ENCODE measurements around the gene CDH4.

The CDH4 gene

DNA sequence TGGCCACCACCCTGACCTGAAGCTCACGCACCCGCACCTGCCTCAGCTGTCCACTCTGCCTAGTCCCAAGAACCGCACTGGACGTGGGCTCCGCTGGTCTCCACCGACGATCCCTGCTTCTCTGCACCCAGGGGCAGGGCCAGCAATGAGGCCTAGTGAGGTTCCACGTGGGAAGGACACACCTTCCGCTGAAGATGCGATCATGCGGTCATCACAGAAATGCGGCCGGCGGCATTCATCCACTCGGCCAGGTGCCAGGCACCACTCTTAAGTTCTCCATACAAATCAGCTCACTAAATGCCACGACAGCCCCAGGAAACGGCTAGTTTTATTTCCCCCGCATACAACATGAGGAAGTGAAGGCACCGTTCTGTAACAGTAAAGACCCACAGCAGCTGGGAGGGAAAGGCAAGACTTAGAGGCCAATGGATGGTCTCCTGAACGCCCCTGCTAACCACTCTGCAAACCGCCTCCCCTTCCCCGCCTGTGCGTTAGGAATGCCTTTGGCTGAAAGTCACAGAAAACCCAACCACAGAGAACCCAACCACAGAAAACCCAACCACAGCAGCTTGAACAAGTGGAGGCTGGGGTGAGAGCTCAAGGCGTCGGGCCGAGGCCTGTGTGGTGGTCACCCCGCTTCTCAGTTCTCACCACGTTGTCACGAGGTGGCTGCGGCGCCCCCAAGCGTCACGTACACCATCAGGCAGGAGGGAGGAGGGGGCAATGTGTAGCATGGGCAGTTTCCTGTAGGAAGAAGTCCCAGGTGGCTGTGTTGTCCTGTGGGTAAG, 609.2 kb downstream of the CDH4 start:
- no peak for DNase-seq

DNA sequence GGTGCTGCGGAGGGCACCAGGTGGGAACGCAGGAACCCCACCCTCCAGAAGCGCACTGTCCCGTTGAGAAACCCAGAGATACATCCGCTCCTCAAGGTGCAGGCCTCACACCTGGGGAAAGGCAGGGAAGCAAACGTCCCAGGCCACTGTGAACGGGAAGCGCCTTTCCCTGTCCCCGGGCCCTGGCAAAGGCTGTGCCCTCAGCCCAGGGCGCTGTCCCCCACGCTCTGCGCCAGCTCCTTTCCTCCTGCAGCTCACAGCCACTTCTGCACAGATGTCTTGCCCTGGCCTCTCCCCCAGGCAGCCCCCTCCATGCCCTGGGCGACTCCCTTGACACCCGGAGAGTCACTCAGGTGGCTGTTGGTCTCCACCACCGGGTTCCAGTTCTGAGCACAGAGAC, 609.8 kb downstream of the CDH4 start:
- DNase-seq, result no peak

- no peak for DNase-seq
Observed at GRCh38 chr20:61862881-61863280, 610.8 kb downstream of the CDH4 start.

DNA sequence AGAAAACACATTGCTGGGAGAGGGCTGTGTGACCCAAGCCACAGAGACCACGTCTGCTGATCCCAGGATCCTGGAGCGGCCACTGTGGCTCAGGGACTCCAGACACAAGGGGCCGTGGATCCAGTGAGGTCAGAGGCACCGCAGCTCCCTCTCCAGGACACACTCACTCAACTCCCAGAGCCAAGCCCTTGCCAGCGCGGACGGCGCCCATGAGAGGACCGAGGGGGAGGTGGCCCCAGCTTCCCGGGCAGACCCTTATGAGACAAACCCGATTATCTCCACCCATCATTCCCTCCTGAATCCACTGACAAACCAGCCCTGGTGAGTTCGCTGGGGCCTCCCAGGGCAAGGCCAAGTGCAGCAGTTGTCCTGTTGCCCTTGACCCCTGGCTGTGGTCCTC, 612.4 kb downstream of the CDH4 start:
- no peak for DNase-seq

DNA sequence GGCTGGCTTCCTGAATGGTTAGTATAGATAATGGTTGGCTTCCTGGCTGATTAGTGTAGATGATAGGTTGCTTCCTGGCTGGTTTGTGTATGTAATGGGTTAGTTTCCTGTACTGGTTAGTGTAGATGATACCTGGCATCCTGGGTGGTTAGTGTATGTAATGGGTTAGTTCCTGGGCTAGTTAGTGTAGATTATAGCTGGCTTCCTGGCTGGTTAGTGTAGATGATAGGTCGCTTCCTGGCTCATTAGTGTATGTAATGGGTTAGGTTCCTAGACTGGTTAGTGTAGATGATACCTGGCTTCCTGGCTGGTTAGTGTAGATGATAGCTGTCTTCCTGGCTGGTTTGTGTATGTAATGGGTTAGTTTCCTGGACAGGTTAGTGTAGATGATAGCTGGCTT, 613.3 kb downstream of the CDH4 start:
- DNase-seq, result no peak

DNA sequence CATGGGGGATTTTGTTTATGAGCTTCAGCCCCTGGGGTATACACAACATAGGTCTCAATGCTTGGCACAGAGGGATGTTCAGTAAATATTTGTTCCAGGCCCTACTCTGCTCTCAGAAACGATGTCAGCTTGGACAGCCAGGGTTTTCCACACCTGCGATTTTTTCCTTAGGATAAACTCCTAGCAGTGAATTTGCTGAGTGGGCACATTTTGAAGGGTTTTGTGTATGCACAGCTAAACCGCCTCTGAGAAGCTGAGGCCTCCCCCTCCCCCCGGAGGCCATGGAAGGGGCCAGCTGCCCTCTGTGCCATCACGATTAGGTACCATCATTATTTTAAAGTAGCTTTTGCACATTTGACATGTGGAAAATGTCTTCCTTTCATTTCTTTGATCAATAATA, 614.1 kb downstream of the CDH4 start:
- no peak for DNase-seq

- no peak for DNase-seq
Observed at GRCh38 chr20:61868006-61868405, 615.9 kb downstream of the CDH4 start.

DNA sequence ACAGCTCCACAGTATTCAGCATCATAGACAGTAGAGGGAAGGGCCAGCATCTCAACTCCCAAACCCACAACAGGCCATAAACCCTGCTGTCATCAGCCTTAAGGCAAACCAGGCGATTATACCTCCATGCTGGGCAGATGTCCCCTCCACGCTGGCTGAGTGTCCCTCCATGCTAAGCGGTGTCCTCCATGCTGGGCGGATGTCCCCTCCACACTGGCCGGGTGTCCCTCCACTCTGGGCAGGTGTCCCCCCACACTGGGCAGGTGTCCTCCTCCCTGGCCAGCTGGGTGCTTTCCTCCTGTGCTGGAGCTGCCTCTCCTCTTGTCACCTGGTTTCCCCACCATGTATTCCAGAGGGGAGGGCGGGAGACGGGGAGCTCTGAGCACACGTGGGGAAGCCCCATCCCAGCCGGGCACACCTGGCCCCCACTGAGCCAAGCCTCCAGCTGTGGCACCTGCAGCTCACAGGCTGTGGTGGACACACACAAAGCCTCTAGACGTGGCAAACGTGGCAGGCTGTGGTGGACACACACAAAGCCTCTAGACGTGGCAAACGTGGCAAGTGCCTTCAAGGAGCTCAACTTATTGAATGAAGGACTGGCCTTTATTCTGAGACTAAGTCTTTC, 616.5 kb downstream of the CDH4 start:
- DNase-seq, result no peak

GRCh38 chr20:61869750-61870507, 617.9 kb downstream of the CDH4 start:
- DNase-seq, result no peak

DNA sequence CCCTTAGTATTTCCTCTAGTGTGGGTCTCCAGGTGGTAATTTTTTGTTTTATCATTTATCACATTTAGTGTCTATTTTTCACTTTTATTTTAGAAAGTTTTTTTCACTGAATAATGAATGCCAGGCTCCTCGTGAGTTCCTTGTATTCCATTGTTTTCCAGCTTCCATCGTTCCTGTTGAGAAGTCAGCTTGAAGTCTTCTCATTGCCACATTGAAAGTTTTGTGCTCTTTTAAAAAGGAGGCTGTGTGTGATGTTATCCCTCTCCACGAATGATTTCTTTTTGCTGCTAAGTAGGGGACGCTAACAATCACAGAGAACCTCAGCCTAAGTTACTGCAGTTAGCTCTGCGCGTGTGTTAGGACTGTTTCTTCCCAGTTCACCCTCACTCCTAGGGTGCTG, 619.1 kb downstream of the CDH4 start:
- DNase-seq, result no peak

GRCh38 chr20:61871913-61872312, 619.9 kb downstream of the CDH4 start:
- no peak for DNase-seq

GRCh38 chr20:61872371-61872900, 620.4 kb downstream of the CDH4 start:
- DNase-seq, result no peak

DNA sequence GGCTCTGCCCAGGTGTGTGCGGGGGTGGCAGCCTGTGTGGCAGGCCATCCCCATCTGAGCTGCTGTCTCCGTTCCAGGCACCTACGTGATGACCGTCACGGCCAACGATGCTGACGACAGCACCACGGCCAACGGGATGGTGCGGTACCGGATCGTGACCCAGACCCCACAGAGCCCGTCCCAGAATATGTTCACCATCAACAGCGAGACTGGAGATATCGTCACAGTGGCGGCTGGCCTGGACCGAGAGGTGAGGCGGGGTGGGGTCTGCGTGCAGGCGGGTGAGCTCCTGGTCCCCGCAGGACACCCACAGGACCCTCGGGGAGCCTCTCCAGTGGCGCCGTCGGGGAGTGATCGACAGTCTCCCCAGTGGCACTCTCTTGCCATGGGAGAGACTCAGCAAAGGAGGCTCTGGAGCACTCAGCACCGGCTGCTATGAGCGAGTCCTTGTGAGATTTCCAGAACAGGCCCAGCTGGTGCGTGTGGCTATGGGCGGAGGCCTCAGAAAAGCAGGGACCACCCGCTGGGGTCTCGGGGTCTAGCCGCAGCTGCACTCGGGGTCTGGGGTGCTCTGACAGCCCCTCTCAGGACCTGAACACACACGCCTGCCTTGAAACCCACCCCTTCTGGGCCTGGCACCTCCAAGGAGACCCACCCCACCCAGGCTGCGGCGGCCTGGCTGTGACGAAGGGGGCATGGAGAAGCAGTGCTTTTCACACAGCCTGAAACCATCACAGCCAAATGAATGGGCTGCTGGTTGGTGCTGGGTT, 621.8 kb downstream of the CDH4 start:
- DNase-seq, result no peak

- DNase-seq, result peak; percentile 54
Observed at GRCh38 chr20:61874421-61875068, 622.5 kb downstream of the CDH4 start.

- DNase-seq, result no peak
Observed at GRCh38 chr20:61875221-61875885, 623.3 kb downstream of the CDH4 start.

DNA sequence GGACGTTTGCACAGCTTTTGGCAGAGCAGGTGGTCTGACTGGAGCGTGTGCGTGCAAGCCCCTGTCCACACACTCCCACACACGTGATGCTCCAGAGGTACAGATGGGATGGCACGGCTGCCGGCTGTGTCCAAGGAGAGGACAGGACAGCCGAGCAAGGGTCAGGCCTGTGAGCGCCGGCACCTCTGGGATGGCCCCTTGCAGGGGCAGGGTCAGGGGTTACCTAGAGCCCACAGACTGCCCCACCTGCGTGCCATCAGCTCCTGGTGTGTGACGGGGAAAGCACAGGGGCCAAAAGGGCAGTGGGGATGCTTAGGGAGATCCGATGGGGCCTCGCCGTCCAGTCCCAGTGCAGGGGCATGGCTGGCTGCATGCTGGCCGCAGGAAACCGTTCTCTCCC, 623.9 kb downstream of the CDH4 start:
- DNase-seq, result no peak

GRCh38 chr20:61876952-61877728, 625.1 kb downstream of the CDH4 start:
- no peak for DNase-seq

GRCh38 chr20:61877776-61878477, 625.9 kb downstream of the CDH4 start:
- no peak for DNase-seq

DNA sequence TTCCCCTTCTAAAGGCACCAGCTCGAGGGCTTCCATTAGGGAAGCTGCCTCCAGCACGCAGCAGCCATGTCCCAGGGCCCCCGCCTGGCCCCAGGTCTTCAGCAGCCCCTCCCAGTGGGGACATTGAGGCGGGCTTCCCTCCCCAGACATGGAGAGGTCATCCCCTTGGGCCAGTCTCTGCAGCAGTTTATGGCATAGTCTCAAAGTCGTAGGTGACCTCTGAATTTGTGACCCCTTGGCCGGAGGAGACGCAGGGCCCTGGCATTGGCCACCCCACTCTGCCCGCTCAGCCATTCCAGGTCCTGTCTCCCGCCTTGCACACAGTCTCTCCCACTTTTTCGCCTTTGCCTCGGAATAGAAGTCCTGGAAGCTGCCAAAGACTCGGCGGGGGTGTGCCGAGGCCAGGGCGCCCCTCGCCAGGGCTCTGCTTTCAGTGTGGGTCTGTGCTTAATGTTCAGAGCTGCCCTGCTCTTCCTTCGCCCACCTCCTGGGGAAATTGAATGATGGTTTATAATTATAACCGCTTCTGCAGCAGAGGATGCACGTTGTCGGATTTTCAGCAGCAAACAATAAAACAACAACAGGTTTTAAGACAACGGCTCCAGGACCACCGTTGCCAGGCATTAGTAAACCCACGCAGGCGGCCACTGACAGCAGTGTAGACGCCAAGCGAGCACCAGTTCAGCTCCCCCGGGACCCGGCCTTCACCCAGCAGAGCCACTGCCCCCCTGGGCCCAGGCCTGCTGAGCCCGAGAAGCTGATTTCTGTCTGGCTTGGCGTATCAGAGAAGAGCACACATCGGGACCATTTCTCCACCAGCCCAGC, 626.6 kb downstream of the CDH4 start:
- DNase-seq, result no peak

DNA sequence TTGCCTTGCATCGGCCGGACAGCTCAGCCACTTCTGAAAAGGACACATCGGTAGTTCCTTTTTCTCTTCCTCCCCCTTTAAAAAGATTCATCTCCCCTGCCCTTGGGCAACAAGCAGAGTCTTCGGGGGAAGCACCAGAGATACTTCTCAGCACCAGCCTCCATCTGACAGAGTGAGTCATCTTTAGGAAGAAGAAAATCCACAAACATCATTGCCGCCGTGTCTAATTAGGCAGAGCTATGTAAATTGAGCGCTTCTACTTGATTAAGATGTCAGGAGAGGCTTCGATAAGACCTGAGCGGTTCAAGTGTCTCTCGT, 627.2 kb downstream of the CDH4 start:
- DNase-seq, result no peak

All from NCI-H345 (cell line).